Measurements from ENCODE around the gene NLRP12.
A peak's percentile ranks its signal among the peaks of the same experiment; 100 is the strongest.
"Not testable (repeated sequence)": the region's sequence is repeated elsewhere in the genome, so short reads cannot be mapped to it uniquely, and the experiment has no call there.

NLRP12 gene, protein sequence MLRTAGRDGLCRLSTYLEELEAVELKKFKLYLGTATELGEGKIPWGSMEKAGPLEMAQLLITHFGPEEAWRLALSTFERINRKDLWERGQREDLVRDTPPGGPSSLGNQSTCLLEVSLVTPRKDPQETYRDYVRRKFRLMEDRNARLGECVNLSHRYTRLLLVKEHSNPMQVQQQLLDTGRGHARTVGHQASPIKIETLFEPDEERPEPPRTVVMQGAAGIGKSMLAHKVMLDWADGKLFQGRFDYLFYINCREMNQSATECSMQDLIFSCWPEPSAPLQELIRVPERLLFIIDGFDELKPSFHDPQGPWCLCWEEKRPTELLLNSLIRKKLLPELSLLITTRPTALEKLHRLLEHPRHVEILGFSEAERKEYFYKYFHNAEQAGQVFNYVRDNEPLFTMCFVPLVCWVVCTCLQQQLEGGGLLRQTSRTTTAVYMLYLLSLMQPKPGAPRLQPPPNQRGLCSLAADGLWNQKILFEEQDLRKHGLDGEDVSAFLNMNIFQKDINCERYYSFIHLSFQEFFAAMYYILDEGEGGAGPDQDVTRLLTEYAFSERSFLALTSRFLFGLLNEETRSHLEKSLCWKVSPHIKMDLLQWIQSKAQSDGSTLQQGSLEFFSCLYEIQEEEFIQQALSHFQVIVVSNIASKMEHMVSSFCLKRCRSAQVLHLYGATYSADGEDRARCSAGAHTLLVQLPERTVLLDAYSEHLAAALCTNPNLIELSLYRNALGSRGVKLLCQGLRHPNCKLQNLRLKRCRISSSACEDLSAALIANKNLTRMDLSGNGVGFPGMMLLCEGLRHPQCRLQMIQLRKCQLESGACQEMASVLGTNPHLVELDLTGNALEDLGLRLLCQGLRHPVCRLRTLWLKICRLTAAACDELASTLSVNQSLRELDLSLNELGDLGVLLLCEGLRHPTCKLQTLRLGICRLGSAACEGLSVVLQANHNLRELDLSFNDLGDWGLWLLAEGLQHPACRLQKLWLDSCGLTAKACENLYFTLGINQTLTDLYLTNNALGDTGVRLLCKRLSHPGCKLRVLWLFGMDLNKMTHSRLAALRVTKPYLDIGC

DNA sequence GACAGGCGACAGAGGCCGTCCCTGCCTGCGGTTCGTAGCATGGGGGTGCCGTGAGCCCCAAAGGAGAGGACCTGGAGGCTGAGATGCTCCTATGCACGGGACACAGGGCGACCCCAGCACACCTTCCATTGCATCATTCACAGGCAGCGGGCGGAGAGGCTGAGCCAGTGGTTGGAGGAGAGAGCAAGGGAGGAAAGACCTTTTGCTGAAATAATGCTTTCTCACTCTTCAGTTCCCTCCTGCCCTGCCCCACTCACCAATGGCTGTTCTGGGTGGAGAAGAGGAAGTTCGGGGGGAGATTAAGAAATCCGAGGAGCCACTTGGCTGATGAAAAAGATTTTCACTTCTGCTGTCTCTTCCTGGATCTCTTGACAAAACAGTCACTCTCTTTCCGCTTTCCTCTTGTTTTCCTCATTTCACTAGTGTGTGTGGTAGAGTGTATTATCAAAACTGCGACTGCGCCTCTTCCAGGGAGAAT, at the start of gene NLRP12:
TSS of gene NLRP12 (minus strand) at position 181 of the 478 bp plus-strand sequence. CDS start at position 41, 140 bp downstream.
- peak; percentile 96 for DNase-seq

DNA sequence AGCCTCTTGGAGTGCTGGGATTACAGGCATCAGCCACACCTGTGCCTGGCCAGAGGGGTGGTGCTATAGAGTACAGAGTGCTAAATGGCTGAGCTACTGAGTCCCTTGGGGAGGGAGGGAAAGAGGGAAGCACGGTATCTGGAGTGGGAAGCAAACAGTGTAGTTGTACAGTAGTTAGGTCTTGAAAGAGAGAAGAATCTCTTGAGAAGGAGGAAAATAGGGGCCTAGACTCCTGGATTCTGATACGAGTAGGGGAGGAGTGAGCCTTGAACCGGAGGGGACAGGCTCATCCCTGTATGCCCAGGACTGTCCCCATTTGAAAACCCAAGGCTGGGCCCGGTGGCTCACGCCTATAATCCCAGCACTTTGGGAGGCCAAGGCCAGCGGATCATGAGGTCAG, 48.6 kb upstream of the NLRP12 start:
- no peak for DNase-seq

DNA sequence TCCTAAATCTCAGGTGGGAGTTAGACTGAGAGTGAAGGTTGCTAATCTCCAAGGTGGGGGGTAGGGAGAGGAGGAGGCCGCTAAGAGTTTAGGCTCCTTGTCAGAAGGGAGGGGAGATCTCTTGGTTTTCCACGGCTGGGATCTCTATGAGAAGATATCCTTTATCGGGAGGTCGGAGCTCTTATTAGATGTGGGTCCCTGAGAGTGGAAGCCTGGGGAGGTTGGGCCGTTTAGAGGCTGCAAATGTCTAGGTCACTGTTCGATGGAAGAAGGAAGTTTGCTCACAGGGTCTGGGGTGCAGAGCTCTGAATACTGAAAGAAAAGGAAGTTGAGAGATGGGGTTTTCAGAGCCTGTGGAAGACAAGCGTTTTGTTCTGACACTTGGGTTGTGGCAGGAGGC, 47.3 kb upstream of the NLRP12 start:
- DNase-seq: peak; percentile 53

DNA sequence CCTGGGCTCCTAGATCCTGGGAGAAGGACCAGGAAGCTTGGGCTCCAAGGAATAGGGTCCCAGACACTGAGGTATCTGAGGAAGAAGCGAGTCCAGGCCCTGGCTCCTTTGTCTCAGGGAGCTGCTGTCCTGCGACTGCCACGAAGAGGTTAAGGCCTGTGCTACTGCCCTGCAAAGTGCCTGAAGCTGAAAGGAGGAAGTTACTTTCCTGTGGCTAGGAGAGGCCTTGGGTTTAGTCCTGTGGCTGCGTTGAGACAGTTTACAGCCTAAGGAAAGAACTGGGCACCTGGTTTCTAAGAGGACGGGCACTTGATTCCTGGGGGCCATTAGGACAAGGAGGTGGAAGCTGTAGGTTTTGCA, 46.4 kb upstream of the NLRP12 start:
- DNase-seq: peak; percentile 86

DNA sequence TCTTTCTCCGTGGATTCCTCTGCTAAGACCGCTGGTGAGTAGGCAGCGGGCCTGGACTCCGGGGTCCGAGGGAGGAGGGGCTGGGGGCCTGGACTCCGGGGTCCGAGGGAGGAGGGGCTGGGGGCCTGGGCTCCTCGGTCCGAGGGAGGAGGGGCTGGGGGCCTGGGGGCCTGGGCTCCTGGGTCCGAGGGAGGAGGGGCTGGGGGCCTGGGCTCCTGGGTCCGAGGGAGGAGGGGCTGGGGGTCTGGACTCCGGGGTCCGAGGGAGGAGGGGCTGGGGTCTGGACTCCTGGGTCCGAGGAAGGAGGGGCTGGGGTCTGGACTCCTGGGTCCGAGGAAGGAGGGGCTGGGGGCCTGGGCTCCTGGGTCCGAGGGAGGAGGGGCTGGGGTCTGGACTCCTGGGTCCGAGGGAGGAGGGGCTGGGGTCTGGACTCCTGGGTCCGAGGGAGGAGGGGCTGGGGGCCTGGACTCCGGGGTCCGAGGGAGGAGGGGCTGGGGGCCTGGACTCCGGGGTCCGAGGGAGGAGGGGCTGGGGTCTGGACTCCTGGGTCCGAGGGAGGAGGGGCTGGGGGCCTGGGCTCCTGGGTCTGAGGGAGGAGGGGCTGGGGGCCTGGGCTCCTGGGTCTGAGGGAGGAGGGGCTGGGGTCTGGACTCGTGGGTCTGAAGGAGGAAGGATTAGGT, 45.8 kb upstream of the NLRP12 start:
- DNase-seq: not testable (repeated sequence)

DNA sequence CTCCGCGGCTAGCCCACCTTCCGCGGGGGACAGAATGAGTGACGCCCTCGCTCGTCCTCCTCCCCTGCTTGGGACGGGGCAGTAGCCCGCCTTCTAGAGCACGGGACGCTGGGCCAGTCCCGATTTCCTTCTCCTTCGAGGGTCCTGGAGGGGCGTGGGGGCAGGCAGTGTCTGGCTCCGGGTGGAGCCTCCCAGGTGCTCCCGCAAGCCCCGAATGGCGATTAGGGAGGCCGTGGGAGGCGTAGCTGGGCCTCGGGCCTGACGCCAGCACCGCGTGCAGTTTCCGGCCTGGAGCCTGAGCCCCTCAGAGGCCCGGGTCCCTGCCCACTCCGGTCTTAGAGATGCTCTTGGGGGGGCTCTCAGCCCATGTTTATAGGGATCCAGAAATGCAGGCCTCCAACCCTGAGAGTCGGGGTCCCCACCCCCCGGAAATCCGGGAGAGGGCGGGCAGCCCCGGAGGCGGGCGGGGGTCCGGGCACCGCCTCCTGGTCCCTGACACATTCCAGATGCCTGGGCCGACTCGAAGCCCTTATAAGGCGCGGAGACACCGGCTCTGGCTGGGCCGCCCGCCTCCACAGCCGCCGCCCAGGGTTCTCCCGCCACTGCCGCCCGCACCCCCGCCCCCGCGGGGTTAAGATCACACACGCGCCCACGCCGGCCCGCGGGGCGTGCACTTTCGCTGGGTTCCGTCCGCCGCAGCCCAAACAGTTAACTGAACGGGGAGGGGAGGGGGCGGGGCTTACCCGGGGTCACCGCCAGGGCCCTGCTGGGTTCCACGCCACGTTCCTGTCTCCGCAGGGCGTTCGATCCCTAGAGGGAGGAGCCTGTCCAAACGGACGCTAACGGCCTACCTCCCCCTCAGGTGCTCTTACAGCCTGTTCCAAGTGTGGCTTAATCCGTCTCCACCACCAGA, 45.0 kb upstream of the NLRP12 start:
- DNase-seq: peak; percentile 88

DNA sequence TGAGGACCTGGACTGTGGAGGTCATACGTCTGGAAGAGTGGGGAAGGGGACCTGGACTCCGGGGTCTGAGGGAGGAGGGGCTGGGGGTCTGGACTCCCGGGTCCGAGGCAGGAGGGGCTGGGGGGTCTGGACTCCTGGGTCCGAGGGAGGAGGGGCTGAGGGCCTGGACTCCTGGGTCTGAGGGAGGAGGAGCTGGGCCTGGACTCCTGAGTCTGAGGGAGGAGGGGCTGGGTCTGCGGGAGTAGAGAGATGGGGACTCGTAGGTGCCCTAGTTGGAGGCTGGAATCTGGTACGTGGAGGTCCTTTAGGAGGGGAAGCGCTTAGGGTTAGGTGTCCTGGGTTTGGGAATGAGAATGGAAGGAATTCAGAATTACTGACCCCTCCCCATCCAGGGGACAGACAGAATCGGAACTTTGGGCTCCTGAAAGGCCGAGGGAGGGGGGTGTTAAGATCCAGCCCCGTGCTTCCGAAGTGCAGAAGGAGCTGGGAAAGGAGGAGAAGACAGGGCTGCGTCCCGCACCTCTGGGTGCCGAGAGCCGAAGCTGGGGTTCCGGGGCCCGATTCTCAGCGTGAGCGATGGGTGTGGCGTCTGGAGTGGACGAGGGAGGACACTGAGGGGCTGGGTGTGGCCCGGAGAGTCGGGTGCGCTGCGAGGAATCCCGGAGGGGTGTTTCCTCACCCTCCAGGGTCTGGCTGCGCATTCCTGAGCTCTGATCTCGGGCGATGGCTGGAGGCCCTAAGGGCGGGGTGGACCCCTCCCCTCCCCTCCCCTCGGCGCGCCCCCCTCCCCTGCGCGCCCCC, 44.2 kb upstream of the NLRP12 start:
- no peak for DNase-seq

DNA sequence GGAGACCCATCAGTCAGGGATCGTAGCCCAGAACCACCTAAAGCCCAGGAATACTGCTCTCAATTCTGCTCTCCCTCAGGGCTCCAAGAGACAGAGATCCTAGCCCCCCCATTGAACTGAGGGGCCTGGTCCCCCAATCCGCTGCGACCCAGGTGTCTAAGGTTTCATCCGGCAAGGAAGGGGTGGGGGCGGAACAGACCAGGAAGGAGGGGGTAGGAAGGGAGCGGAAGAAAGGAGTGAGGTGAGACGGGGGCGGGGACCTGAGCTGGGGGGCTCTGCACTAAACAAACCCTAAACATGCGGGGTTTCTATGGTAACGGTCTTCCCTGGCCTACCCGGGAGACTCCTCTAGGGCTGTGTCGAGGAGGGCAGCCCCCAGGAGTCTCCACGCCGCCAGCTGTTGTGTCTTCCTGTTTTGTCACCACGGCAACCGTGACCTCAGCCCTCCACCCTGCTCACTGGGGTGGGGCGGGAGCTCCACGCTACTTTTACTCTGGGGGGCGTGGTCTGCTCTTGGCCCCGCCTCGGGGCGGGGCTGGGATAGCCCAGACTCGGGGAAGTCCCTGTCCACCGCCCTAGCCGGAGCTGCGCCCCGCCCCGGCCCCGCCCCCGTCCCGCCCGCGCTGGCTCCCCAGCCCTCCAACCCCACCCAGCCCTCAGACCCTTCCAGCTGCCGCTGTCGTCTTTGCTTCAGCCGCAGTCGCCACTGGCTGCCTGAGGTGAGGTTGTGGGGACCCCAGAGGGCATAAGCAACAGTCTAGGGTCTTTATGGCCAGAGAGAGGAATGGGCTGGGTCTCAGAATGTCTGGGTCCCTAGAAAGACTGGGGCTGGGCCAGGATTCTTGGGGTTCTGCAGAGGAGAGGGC, 43.3 kb upstream of the NLRP12 start, which contains the start of gene MYADM:
TSS of gene MYADM (plus strand) at position 659 of the 866 bp plus-strand sequence. CDS start 5,647 bp downstream, outside the sequence.
- DNase-seq: peak; percentile 95

DNA sequence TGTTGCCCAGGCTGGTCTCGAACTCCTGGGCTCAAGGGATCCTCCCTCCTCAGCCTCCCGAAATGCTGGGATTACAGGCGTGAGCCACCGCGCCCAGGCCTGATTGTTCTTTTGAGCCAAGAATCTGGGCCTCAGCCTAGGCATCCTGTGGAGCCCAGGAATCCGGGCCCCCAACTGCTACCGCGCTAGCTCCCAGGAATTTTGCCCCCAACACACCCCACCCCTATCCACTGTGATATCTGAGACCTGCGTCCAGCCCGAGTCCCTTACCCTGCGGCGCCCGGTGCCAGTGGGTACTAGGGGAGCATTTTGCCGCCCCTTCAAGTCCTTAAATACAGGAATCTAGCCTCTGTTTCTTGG, 42.7 kb upstream of the NLRP12 start:
- DNase-seq: no peak

DNA sequence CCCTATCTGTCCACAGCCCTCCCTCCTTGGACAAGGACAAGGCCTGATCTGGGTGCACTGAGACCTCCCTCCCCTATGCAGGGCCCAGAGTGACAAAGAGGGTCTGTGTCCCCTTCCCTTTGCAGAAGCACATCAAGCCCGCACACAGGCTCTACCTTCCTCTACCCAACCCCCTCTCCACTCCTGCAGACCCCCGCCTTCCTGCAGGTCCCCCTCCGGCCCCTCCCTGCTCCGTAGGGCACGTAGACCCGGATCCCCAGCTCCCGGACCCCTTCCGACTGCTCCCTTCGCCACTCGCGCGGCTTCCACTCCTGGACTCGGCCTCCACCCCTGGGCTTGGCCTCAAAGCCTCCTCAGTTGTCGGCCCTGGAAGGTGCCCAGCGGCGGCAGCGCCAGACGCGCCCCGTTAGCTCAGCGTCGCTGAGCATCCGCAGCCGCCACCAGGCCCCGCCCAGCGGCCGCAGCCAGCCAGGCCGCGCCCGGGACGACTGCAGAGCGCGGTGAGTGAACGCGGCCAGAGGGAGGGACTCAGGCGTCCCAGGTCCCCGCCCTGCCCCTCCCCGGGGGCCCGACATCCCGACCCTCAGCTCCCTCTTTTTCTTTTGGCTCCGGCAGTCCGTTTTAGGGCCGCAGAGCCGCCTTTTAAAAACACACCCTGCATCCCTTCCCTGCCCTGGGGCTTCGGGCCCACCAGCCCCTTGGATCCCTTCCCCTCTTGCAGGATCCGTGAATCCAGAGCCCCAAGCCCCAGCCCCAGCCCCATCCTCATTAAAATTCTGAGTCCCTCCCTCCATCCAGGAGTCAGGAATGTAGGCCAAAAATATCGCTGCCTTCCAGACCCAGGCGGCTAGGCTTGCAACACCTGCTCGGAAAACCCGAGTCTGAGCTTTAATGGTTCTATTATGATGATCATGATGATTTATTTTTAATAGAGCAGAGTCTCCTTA, 42.1 kb upstream of the NLRP12 start:
- DNase-seq: no peak

DNA sequence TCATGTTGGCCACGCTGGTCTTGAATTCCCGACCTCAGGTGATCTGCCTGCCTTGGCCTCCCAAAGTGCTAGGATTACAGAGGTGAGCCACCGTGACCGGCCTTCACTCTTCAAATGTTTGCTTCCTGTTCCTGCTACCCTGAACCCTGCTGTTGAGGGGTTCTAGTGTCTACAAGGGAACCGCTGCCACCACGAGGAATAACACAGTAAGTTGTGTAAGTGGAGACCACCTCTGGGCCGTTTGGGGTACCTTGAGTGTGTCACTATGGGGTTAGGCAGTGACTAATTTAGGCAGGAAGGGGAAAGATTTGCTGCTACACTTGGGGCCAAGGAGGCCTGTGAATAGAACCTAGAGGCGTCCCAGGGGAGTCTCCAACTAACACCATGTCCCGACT, 41.4 kb upstream of the NLRP12 start:
- no peak for DNase-seq

DNA sequence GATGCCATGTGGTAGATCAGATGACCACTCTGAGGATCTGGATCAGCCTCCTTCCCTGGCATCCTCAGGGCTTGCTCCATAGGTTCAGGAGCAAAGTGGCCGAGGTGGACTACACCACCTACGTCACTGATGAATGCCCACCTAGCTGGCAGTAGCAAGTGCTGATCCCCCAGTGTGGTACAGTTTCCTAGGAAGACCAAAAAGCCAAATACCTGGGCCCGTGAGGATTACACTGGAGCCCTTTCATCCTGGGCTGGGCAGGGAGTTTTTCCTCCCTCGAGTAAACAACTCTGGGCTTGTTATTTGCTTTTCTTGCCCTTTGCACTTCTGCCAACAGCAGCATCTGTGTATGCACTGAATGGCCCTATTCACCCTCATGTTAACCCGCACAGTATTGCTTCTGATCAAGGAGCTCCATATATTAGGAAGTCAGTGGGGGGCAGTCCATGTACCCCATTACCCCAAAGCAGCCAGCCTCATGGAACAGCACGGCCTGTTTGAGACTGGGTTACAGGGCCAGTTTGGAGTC, 40.3 kb upstream of the NLRP12 start:
- no peak for DNase-seq

DNA sequence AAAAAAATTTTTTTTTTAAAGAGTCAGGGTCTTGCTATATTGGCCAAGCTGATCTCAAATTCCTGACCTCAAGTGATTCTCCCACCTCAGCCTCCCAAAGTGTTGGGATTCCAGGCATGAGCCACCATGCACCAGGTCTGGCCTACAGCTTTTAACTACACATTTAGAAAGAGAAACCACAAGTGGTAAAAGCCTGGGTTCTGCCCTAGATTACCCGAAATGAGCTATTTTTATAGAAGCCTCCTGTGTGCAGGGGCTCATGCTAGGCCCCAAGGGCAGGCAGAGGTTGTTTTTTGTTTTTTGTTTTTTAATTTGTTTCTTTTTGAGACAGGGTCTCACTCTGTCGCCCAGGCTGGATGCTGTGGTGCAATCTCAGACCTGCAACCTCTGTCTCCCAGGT, 29.6 kb upstream of the NLRP12 start:
- no peak for DNase-seq

DNA sequence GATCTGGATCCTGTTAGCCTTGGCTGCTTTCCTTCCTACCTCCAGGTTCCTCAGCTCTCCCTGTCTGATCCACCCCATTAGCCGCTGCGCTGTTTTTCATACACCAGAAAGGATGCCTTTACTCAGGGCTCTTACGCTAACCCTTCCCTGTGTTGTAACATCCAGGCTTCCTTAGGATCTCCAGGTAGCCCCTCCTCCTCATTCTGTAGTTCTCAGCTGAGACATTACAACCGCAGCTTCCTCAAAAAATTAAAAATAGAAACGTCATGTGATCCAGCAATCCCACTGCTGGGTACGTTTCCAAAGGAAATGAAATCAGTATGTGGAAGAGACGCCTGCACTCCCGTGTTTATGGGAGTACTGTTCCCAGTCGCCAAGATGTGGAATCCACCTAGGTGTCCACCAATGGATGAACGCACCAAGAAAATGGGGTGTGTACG, 25.1 kb upstream of the NLRP12 start:
- peak; percentile 29 for DNase-seq

DNA sequence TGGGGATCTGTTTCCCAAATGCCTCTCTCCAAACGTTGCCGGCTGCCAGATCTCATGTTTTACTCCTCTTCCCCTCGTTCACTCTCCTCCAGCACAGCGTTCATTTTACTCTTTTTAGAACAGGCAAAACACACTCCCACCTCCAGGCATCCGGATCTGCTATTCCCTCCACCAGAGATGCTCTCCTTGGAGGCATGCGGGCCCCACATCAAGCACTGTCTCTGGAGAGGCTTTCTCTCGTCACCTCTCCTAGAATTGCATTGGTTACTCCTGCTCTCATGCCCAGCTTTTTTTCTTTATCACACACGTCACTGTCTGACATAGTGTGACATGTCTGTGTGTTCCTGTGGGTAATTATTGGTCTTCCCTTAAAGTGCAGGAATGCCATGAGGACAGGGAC, 23.4 kb upstream of the NLRP12 start:
- DNase-seq: no peak

DNA sequence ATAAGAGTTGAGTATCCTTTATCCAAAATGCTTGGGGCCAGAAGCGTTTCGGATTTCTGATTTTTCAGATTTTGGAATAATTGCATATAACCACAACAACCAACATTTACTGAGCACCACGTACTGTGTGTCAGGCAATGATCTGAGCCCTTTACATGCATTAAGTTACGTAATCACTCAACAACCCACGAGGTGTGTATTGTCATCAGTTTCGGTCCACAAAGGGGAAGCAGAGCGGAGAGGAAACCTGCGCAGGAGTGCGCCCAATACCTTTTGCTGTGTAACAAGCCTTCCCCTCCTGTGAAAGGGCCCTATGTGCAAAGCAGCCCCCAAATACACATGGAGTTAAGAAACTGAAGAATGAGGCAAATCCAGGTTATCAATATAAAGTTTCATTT, 20.7 kb upstream of the NLRP12 start:
- no peak for DNase-seq

DNA sequence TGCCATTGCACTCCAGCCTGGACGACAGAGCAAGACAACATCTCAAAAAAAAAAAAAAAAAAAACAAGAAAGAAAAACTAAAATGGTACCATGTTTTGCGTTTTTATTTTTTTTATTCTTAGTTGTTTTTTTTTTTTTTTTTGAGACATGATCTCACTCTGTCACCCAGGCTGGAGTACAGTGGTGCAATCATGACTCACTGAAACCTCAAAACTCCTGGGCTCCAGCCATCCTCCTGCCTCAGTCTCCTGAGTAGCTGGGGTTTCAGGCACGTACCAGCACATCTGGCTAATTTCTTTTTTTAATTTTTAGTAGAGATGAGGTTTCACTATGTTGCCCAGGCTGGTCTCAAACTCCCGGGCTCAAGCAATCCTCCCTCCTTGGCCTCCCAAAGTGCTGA, 16.8 kb upstream of the NLRP12 start:
- not testable (repeated sequence) for DNase-seq

DNA sequence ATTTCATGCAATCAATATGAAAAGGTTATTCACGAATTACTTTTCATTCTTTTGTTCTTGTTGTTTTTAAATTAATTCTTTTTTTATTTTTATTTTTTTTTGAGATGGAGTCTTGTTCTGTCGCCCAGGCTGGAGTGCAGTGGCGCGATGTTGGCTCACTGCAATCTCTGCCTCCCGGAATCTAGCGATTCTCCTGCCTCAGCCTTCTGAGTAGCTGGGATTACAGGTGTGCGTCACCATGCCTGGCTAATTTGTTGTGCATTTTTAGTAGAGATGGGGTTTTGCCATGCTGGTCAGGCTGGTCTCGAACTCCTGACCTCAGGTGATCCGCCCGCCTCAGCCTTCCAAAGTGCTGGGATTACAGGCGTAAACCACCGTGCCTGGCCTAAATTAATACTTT, 16.1 kb upstream of the NLRP12 start:
- not testable (repeated sequence) for DNase-seq
